Keratinocyte (primary cell): ENCODE data around the gene PLEKHG4. TPM values are rescaled to one million over a fixed set of nuclear protein-coding genes. Genes with fewer than 3 reads are reported as not detected.

ENCODE experiments used
- DNase-seq: peaks from one replicate; pipeline ENCODE4 v3.0.0-alpha.2; 2011; ENCODE audit warnings: low read depth, missing footprints, low spot score
- FAIRE-seq: peaks from 2 replicates; lab custom pipeline; 2011; peaks lifted over from hg19 to GRCh38; lab: Jason Lieb, UNC
- H2AFZ ChIP-seq: 2 replicates; pipeline ENCODE4 v1.6.0; 2012; ENCODE audit warnings: low read length, control low read depth, inconsistent platforms; ENCODE audit not compliant: control insufficient read depth
- H3K27ac ChIP-seq: 2 replicates; pipeline ENCODE4 v1.5.1; 2011; ENCODE audit warnings: low read length; ENCODE audit not compliant: control insufficient read depth, insufficient read depth
- H3K27me3 ChIP-seq: 3 replicates; pipeline ENCODE4 v1.6.0; 2011; ENCODE audit warnings: low read length; ENCODE audit not compliant: control insufficient read depth, insufficient read depth; ENCODE audit errors: extremely low read depth
- H3K36me3 ChIP-seq, 2 experiments: 2 replicates in 1 of 2; 3 replicates in 1 of 2; pipeline ENCODE4 v1.5.1; 2011; ENCODE audit warnings: low read length in 2 of 2, mild to moderate bottlenecking in 1 of 2; ENCODE audit not compliant: control insufficient read depth in 2 of 2, insufficient read depth in 2 of 2; ENCODE audit errors: extremely low read depth in 1 of 2
- H3K4me1 ChIP-seq: 3 replicates; pipeline ENCODE4 v1.5.1; 2011; ENCODE audit warnings: low read length; ENCODE audit not compliant: control insufficient read depth, insufficient read depth; ENCODE audit errors: extremely low read depth
- H3K4me2 ChIP-seq: 3 replicates; pipeline ENCODE4 v1.6.0; 2011; ENCODE audit warnings: low read depth, low read length; ENCODE audit not compliant: control insufficient read depth, insufficient read depth; ENCODE audit errors: extremely low read depth
- H3K4me3 ChIP-seq, 3 experiments: fragments of 200-600 bp in 1 of 3; sonication (generic) in 1 of 3; 2 replicates in 2 of 3; 3 replicates in 1 of 3; pipeline ENCODE4 v1.5.1; 2011 to 2016; ENCODE audit warnings: low read length in 3 of 3, mild to moderate bottlenecking in 3 of 3, control low read depth in 2 of 3, inconsistent platforms in 1 of 3, low read depth in 1 of 3, mixed read lengths in 1 of 3, mixed run types in 1 of 3, moderate library complexity in 1 of 3; ENCODE audit not compliant: control insufficient read depth in 2 of 3, insufficient read depth in 2 of 3; ENCODE audit errors: extremely low read depth in 1 of 3
- H3K79me2 ChIP-seq: 2 replicates; pipeline ENCODE4 v1.6.0; 2012; ENCODE audit warnings: low read length; ENCODE audit not compliant: control insufficient read depth, insufficient read depth
- H3K9ac ChIP-seq: 3 replicates; pipeline ENCODE4 v1.6.0; 2011; ENCODE audit warnings: low read length; ENCODE audit not compliant: control insufficient read depth, insufficient read depth; ENCODE audit errors: extremely low read depth
- H3K9me1 ChIP-seq: 3 replicates; pipeline ENCODE4 v1.6.0; 2011; ENCODE audit warnings: low read length; ENCODE audit not compliant: control insufficient read depth, insufficient read depth; ENCODE audit errors: extremely low read depth
- H3K9me3 ChIP-seq: 2 replicates; pipeline ENCODE4 v1.5.1; 2012; ENCODE audit warnings: low read depth, low read length; ENCODE audit not compliant: control insufficient read depth
- H4K20me1 ChIP-seq: 3 replicates; pipeline ENCODE4 v1.6.0; 2011; ENCODE audit warnings: low read length; ENCODE audit not compliant: control insufficient read depth, insufficient read depth; ENCODE audit errors: extremely low read depth
- CTCF ChIP-seq, 3 experiments: IDR thresholded peaks in 1 of 3; conservative IDR thresholded peaks in 1 of 3; optimal IDR thresholded peaks in 1 of 3; 2 replicates in 2 of 3; 3 replicates in 1 of 3; pipeline versions ENCODE3 to v1.5.1; 2011; ENCODE audit warnings: low read length in 3 of 3, mild to moderate bottlenecking in 3 of 3, moderate library complexity in 2 of 3, control low read depth in 1 of 3, inconsistent platforms in 1 of 3; ENCODE audit not compliant: insufficient read depth in 2 of 3; ENCODE audit errors: extremely low read depth in 1 of 3
- EZH2 ChIP-seq: IDR thresholded peaks from one replicate; pipeline ENCODE4 v1.6.1; 2012; ENCODE audit warnings: inconsistent platforms, mild to moderate bottlenecking, low read length, moderate library complexity
- dilution Hi-C: fragments of 300-500 bp; cut with MboI; formaldehyde crosslinking; loops from one replicate; pipeline ENCODE4 v1.7.0; 2020; ENCODE audit warnings: low sequenced_read_pairs; ENCODE audit not compliant: extremely low pct_ligation_motif_present
- polyA plus RNA-seq, 5 experiments: library from polyadenylated mRNA; depleted of rRNA in 3 of 5; stranded (reverse) in 3 of 5; stranded (forward) in 1 of 5; unstranded in 1 of 5; fragments of >200 nt; gene quantifications; 1 replicate in 1 of 5; 2 replicates in 3 of 5; 3 replicates in 1 of 5; pipeline versions ENCODE4 v1.2.1 to v1.2.3, GENCODE V29; 2011 to 2012; ENCODE audit warnings: missing spikeins in 2 of 5, low read depth in 1 of 5, low replicate concordance in 1 of 5

PLEKHG4 gene
- polyA plus RNA-seq, 1 donor (not counting 4 experiments of a cell fraction or from before 2014, with no cell fraction given) = 1.3 TPM

GRCh38 chr16:67245674-67246080, 33.7 kb upstream of the PLEKHG4 start:
- Histone ChIP-seq H4K20me1 (no peaks in the 10 kb centered on the region), H3K9me3 (no peaks in the 10 kb centered on the region), H3K27me3 (peaks cover 18% of the 10 kb centered on the region), H3K4me2 (peak overlapping the region; percentile 85), H3K9me1 (peaks cover 2% of the 10 kb centered on the region), H3K9ac (peak overlapping the region; percentile 79), H3K4me3 (peak overlapping the region; percentile 79 to 86 (median 85)), H3K36me3 (peaks cover 0 to 5% of the 10 kb centered on the region in 2 experiments), H3K79me2 (peaks cover 16% of the 10 kb centered on the region), H3K27ac (peak overlapping the region; percentile 73), H2AFZ (no peak overlapping the region), H3K4me1 (peaks cover 66% of the 10 kb centered on the region)
- DNase-seq (no peak), FAIRE-seq (no peak)
- no peak for TF ChIP-seq CTCF (optimal IDR thresholded peaks at IDR 0.05 in 1 of 3, IDR thresholded peaks at IDR 0.05 in 1 of 3, conservative IDR thresholded peaks at IDR 0.05 in 1 of 3; ENCODE audit: extremely low read depth in 1 of 3, insufficient read depth in 2 of 3, low read length in 3 of 3)
- no peak for TF ChIP-seq EZH2
- dilution Hi-C loops = no loop called here

DNA sequence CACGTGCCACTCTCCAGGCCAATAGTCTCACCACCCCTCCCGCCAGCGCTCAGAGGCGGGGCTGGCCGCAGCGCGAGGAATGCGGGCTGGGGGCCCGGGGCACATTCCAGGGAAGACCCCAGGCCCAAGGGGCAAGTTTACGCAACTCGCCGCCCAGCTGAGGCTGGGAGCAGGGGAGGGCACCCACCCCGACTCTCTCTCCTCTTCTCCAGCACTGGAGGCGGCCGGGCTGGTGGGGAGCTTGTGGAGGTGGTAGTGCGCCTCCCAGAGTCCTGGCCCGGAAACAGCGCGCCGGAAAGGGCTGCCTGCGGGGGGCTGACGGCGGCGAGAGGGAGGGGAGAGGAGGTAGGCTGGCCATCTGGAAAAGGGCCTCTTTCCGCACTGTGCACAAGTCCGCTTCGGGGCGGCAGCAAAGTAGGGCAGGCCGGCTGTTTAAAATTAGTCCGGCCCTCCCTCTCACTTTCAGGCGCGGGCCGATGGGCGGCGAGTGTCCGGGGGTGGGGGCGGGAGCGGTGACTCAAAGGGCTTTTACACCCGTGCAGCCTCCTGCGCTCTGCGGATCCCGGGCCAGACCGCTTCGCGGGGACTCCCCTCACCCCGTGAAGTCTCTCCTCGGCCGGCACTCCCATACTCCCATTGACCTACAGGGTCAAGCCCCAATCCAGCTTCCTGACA, 33.1 kb upstream of the PLEKHG4 start:
- H3K4me2 ChIP-seq = peak overlapping the region; percentile 85
- peak overlapping the region; percentile 73 for H3K27ac ChIP-seq
- H3K9me1 ChIP-seq = peaks cover 2% of the 10 kb centered on the region
- dilution Hi-C loops = no loop called here
- DNase-seq = no peak
- H3K36me3 ChIP-seq = peaks cover 0 to 5% of the 10 kb centered on the region in 2 experiments
- TF ChIP-seq EZH2 (no peak), CTCF (optimal IDR thresholded peaks at IDR 0.05 in 1 of 3, IDR thresholded peaks at IDR 0.05 in 1 of 3, conservative IDR thresholded peaks at IDR 0.05 in 1 of 3; ENCODE audit: extremely low read depth in 1 of 3, insufficient read depth in 2 of 3, low read length in 3 of 3) (peak; percentile 20 to 71 (median 46))
- no peak for FAIRE-seq
- no peaks in the 10 kb centered on the region for H4K20me1 ChIP-seq
- peaks cover 16% of the 10 kb centered on the region for H3K79me2 ChIP-seq
- peaks cover 61% of the 10 kb centered on the region for H3K4me1 ChIP-seq
- H3K9me3 ChIP-seq = no peaks in the 10 kb centered on the region
- peak overlapping the region; percentile 30 for H2AFZ ChIP-seq
- peak overlapping the region; percentile 79 for H3K9ac ChIP-seq
- H3K4me3 ChIP-seq = peak overlapping the region; percentile 79 to 86 (median 85)
- H3K27me3 ChIP-seq = peaks cover 18% of the 10 kb centered on the region
